ENCODE data around the gene MAD2L2.

MAD2L2 gene

GRCh38 chr1:11682287-11682771, 1.4 kb upstream of the MAD2L2 start:
- no peak for DNase-seq

- DNase-seq: no peak
These were observed 478 bp downstream of the MAD2L2 start for GRCh38 chr1:11680270-11681070.

GRCh38 chr1:11678442-11678841, 2.5 kb downstream of the MAD2L2 start:
- DNase-seq: no peak

- no peak for DNase-seq
These were observed 4.4 kb downstream of the MAD2L2 start for GRCh38 chr1:11676386-11677103.

GRCh38 chr1:11675325-11675724, 5.6 kb downstream of the MAD2L2 start:
- no peak for DNase-seq

GRCh38 chr1:11674488-11674887, 6.5 kb downstream of the MAD2L2 start:
- DNase-seq: no peak

GRCh38 chr1:11673089-11673769, 7.7 kb downstream of the MAD2L2 start:
- DNase-seq: no peak

- no peak for DNase-seq
These were observed 9.2 kb downstream of the MAD2L2 start for GRCh38 chr1:11671544-11672286.

- no peak for DNase-seq
These were observed 9.8 kb downstream of the MAD2L2 start for GRCh38 chr1:11671205-11671543.

- no peak for DNase-seq
These were observed 10.2 kb downstream of the MAD2L2 start for GRCh38 chr1:11670747-11671146.

- DNase-seq: no peak
These were observed 12.4 kb downstream of the MAD2L2 start for GRCh38 chr1:11668516-11668915.

GRCh38 chr1:11664336-11665065, 16.4 kb downstream of the MAD2L2 start:
- no peak for DNase-seq

- DNase-seq: no peak
These were observed 19.8 kb downstream of the MAD2L2 start for GRCh38 chr1:11661103-11661502.

GRCh38 chr1:11659748-11660147, 21.2 kb downstream of the MAD2L2 start:
- DNase-seq: no peak

- no peak for DNase-seq
These were observed 22.4 kb downstream of the MAD2L2 start for GRCh38 chr1:11658542-11658941.

GRCh38 chr1:11657654-11658053, 23.3 kb downstream of the MAD2L2 start:
- no peak for DNase-seq

GRCh38 chr1:11654939-11655808, 25.8 kb downstream of the MAD2L2 start:
- DNase-seq: no peak

GRCh38 chr1:11654137-11654938, 26.6 kb downstream of the MAD2L2 start, which contains the start of the genes FBXO2 and FBXO44:
Gene FBXO2 (minus strand): TSS chr1:11654429. CDS start chr1:11654340, 89 bp downstream.
Gene FBXO44 (plus strand): TSS chr1:11654877. CDS start chr1:11655836, 959 bp downstream.
- no peak for DNase-seq

GRCh38 chr1:11653861-11654136, 27.1 kb downstream of the MAD2L2 start:
- DNase-seq: no peak

- DNase-seq: no peak
These were observed 27.7 kb downstream of the MAD2L2 start for GRCh38 chr1:11653101-11653860.

Data from SIG-M5 (cell line).